Head of caudate nucleus (tissue), 42 donors: ENCODE measurements around the gene RALGPS2.

Experiments used
- DNase-seq, 42 donors: peaks; one replicate each; pipeline versions ENCODE4 v3.0.0 to v3.0.0-alpha.2; 2020 to 2021; ENCODE audit warnings: mixed read lengths in 7 of 42
- intact Hi-C: fragments of 100-400 bp; cut with DNase I; formaldehyde crosslinking; loops from one replicate; pipeline ENCODE4 v1.15.0; 2022

The RALGPS2 gene

DNA sequence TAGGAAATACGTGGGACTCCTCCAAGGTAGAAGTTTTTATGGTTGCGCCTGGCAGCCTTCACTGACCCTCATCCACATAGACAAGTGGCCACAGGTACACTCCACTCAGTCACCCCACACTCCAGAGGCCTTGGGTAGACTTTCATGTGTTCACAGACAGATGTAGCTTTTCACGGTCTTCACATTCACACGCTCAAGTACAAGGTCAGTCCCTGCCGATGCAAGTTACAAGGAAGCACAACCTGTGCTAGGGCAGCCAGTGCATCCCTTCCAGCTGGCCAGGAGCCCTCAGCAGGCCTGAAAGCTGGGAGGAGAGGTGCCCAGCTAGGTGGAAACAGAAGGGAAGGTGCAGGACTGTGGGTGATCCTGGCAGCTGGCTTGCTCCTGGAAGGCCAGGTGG is 245.1 kb downstream of the RALGPS2 start:
- intact Hi-C loops: no loop called here

More for the DNA sequence above, 245.1 kb downstream of the RALGPS2 start:
- DNase-seq: no peak
